ENCODE results near the gene ZNF621.

ZNF621 gene

DNA sequence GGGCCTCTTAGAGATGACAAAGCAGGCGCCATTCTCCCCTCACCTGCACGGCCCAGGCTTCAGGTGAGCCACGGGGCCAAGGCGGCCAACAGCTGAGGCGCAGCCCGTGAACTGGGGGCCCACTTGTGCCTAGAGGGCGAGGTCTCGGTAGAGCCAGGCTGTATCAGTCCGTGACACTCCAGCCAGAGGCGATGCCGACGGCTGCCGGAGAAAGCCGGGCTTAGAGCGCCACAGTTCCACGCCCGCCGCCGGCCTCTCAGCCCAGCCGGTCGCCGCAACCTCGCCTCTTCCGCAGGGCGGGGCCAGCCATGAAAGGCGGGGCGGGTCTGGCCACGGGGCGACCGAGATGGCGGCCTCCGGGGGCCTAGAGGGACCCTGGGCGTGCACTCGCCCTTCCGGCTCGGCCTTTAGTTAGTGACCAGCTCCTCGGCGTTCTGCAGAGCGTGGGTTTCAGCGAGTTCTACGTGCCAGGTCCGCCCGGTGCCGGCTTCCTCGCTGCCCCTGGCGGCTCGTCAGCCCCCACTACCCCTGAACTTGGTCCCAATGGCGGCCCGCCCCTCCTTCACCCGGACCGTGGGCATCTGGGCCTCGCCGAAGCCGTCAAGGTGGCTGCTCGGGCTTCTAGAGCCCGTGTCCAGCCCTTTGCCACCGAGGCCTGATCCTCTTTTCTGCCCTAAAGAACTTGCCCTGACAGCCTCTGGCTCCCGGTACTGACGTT lies at the start of gene ZNF621:
ZNF621 (plus strand) TSS at position 393 of the 718 bp plus-strand sequence. CDS start 881 bp downstream, outside the sequence.
- DNase-seq (ENCODE audit: low read depth) = peak; percentile 83

DNA sequence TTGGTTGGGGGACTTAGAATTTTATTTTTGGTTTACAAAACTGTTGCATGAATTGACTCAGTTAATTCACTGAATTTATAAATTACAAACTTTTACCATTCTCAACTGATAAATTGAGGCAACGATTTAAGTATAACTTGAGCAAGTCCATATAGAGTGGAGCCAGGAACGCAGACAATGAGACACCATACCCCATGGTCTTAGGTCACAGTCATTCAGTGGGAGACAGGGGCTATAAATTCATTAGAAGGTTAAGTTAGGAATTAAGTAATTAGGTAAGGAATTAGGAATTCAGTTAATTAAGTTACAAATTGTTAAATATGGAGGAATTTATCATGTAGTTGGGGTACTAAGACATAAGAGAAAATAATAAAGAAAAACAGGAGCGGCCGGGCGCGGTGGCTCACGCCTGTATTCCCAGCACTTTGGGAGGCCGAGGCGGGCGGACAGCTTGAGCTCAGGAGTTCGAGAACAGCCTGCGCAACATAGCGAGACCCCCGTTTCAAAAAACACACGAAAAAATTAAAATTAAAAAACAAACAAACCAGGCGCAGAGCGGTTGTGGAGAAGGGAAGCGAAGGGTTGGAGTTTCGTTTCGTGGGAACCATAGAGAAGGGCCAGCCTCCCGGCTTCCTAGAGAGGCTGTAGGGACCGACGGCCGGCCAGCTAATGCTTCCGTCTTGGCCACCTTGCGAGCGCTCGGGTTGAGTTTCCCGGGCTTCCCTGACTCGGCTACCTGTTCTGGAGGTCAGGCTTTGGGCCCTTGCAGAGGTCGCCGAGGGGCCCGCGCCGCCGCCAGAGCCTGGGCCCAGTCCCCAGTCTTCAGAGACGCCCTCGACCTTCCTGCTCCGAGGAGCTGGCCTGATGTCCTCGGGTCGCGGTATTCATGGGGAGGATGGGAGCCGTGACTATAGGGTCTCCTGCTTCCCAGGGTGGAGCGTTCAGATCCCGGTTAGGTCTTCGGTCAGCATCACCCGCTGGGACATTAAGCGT lies 48.0 kb upstream of the ZNF621 start, which contains the start of gene ZNF619:
ZNF619 (plus strand) TSS at position 645 of the 993 bp plus-strand sequence. CDS start 858 bp downstream, outside the sequence.
- DNase-seq (ENCODE audit: low read depth) = peak; percentile 28

DNA sequence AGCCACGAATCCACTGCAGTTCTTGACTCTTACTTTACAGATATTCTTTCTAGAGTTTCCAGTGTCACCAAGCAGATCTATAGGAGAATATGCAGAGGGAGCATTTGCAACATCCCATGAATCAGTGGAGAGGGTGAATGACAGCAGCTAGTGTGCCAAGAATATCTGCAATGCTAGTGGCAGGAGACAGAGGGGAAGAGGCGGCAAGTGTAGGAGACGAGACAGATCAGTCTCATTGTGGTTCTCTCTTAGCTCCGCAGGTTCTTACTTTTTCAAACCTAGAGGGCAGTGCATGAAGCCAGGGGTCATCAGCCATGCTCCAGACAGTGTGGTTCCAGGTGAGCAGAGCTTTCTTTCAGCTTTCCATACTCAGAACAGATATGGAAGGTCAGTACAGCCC lies 47.1 kb upstream of the ZNF621 start:
- no peak for DNase-seq (ENCODE audit: low read depth)

DNA sequence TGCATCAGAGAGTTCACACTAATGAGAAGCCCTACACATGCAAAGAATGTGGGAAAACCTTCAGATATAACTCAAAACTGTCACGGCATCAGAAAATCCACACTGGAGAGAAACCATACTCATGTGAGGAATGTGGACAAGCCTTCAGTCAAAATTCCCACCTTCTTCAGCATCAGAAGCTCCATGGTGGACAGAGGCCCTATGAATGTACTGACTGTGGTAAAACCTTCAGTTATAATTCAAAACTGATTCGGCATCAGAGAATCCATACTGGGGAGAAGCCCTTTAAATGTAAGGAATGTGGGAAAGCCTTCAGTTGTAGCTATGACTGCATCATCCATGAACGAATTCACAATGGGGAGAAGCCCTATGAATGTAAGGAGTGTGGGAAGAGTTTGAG lies 37.6 kb upstream of the ZNF621 start:
- DNase-seq (ENCODE audit: low read depth) = no peak

DNA sequence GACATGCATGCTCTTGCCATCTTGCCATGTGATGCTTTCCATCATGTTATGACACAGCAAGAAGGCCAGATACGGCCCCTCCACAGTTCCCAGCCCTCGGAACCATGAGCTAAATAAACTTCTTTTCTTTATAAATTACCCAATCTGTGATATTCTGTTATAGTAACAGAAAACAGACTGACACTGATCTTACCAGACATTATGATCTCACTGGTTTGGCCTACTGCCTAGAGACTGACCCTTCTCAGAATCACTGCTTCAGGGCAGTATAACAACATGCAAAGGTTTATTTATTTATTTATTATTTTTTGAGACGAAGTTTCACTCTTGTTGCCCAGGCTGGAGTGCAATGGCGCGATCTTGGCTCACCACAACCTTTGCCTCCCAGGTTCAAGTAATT lies 33.8 kb upstream of the ZNF621 start:
- DNase-seq (ENCODE audit: low read depth) = no peak

DNA sequence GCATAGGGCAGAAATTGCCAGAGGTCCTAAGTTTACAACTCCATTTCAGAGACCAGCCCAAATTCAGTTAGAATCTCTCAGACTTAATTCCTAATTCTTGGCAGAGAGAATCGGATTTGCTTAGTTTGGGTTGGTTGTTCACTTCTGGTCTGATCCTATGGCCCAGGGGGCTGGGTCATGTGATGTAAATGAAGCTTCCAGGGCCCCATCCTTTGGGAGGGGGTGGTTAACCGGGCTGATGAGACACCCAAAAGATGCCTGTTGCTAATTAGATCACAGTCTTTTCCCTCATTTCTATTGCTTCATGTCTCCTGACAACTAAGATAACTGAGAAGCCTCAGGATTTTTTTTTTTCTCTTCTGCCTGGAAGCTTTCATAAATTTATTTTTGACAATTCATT lies 30.1 kb upstream of the ZNF621 start:
- no peak for DNase-seq (ENCODE audit: low read depth)

DNA sequence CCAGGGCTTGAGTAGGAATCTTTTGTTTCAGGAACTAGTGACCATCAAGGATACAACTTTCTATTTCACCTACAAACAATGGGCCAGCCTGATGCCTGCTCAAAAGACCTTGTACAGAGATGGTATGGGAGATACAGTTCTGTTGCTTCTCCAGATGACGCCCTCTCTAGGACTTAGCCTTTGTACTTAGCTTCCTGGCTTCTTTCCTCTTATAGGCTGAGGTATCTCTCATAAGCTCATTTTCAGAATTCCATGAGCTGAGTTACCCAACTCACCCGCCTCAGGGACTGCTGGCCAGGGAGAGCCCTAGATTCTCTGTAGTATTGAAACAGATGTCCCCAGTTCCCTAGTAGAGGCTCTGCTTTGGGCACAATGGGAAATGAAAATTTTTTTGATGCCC lies 27.5 kb upstream of the ZNF621 start:
- no peak for DNase-seq (ENCODE audit: low read depth)

DNA sequence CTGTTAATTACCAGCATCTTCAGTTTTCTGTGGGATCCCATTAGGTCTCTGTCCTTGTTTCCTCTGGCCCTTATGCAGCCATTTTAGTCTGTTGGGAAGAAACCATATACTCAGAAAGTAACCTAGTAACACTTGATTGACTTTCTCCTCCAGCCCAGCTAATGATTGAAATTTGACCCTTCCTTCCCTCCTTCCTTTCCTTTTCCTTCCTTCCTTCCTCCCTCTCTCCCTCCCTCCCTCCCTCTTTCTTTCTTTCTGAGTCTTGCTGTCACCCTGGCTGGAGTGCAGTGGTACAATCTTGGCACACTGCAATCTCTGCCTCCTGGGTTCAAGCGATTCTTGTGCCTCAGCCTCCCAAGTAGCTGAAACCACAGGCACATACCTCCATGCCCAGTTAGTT lies 24.8 kb upstream of the ZNF621 start:
- DNase-seq (ENCODE audit: low read depth) = no peak

DNA sequence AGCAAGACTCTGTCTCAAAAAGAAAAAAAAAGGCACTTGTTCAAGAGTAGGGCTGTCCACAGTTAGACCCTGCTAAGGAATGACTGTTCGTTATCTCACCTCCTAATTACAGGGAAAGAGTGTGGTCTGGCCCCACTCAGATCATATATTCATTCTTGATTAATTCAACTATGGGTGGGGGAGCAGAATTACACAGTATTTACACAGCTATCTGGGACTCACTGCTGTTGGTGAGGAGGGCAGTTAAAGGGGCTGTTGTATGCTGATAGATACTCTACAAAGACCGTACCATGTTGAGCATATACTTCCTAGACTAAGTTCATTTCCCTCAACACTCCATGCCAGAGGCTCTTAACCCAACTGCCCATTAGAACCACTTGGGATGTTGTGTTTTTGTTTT lies 22.7 kb upstream of the ZNF621 start:
- DNase-seq (ENCODE audit: low read depth) = no peak

DNA sequence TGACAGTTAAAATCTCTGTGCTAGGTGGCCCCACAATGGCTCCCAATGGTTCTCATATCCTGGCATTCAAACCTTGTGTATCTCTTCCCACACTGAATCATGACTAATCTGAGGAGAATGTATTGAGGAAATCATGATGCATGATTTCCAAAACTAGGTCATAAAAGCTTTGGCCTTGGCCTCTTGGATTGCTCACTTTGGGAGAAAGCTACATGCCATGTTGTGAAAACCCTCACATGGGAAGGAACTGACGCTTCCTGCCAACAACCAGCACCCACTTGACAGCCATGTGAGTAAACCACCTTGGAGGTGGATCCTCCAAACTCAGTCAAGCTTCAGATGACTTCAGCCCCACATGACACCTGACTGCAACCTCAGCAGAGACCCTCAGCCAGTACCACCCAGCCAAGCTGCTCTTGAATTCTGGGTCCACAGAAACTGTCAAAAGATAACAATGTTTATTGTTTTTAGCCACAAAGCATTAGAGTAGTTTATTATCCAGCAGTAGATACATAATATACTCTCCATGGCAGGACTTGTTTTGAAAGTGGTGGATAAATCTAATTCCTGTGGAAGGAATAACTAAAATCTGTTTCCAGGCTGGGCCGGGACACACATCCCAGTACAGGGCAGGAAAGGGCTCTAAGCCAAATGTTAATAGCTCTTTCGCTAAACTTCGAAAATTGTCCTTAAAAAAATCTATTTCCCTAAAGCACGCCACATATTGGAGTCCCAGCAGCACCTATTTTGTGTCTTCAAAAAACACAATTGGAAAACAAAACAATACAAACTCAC lies 19.9 kb upstream of the ZNF621 start:
- DNase-seq (ENCODE audit: low read depth) = no peak

DNA sequence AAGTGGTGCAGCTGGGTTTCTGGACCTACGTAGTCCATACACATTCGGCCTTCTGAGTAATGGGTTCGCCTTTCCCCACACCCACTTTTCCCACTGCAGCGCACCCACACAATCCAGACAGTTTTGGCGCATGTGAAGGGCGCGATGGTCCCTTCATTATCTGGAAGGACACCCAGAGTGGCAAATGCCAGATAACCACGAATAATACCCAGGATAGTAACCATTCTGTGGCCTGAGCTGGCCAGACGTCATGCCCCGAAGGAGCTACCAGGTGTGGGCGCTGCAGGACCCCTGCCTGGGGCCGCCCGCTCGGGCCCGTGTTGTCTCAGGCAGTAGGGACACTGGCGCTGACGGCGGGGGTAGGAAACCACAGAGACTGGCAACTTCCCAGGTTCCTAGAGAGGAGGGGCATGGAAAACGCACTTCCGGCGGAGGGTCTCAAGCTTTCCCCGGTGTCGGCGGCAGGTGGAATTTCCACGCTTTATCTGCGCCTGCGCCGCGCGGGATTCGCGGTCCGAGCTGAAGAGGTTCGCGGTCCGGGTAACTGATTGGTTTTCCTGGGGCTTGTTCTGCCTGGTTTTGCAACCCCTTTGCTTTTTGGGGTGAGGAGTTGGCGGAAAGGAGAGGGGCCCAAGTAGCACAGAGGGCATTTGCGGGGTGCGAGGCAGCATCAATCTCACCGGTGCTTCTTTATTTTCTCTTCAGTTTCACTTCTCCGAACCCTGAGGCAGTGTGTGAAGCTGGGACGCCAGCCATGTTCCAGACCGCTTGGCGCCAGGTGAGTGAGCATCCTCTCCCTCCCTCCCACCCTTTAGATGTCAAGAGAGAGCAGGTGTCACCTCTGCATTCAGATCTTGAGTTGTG lies 18.9 kb upstream of the ZNF621 start, which contains the start of gene ZNF620:
ZNF620 (plus strand) TSS at position 441 of the 864 bp plus-strand sequence; CDS start at position 755, 314 bp downstream.
- DNase-seq (ENCODE audit: low read depth) = peak; percentile 37

DNA sequence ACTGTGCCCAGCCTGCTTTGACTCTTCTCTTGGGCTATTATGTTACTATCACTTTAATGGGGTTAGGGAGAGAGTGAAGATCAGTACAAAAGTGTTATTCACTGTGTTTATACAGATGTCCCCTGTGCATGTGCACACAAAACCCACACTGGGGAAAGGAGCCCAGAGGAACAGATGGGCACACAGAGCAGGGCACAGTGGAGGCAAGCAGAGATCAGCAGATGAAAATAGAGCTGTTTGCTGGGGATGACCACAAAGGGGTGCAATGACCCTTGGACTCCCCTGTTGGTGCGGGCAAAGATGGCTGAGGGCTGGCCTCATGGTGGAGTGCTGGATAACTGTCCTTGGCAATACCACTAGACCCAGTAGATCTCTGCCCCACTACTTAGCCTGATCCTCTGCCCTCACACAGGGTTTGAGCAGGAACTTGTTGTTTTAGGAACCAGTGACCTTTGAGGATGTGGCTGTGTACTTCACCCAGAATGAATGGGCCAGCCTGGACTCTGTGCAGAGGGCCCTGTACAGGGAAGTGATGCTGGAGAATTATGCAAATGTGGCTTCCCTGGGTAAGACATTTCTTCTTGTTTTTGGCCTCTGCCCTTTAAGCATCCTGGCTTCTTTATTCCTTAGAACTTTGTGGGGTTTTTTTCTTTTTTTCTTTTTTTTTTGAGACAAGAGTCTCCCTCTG lies 13.6 kb upstream of the ZNF621 start:
- no peak for DNase-seq (ENCODE audit: low read depth)

DNA sequence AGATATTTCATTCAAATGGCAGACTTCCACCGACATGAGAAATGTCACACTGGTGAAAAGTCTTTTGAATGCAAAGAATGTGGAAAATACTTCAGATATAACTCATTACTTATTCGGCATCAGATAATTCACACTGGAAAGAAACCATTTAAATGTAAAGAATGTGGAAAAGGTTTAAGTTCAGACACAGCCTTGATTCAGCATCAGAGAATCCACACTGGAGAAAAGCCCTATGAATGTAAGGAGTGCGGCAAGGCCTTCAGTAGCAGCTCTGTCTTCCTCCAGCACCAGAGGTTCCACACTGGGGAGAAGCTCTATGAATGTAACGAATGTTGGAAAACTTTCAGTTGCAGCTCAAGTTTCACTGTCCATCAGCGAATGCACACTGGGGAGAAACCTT lies 8.6 kb upstream of the ZNF621 start:
- DNase-seq (ENCODE audit: low read depth) = no peak

DNA sequence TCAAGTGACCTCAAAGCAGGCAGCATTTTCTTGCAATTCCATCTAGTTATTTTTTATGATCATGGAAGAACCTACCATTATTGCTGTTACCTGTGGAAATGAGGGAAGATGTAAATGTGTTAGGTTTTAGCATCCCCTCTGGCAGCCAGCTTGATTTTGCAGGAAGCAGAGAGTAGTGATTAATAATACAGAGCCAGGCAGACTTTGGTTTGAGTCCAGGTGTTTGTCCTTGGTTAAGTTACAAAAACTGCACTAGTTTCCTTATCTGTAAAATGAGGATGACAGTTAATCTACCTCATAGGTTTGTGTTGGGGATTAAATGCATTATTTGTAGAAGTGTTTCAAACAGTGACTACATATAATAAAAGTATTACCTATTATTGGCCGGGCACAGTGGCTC lies 6.7 kb upstream of the ZNF621 start:
- no peak for DNase-seq (ENCODE audit: low read depth)

DNA sequence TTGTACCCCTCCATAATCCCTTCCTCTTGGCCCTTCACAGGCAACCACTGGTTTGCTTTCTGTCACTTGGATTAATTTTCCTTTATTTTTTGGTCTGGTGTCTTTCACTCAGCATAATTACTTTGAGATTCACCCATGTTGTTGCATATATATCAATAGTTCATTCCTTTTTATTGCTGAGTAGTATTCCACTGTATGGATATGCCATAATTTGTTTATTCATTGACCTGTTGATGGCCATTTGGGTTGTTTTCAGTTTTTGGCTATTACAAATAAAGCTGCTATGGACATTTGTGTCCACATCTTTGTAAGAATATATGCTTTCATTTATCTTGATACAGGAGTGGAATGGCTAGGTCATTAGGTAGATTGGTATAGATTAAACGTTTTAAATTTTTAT lies 5.9 kb upstream of the ZNF621 start:
- DNase-seq (ENCODE audit: low read depth) = no peak

DNA sequence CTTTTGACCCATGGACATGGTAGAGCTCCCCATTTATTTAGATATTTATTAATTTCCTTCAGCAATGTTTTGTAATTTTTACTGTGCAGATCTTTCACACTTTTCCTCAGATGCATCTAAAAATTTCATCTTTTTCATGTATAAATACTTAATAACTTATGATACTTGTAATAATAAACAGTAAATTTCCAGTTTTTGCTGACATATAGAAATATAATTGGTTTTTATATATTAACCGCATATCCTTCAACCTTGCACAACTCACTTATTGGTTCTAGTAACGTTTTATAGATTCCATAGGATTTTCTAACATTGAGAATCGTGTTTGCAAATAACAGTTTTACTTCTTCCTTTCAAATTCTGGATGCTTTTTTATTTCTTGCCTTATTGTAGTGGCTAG lies 3.5 kb upstream of the ZNF621 start:
- no peak for DNase-seq (ENCODE audit: low read depth)

DNA sequence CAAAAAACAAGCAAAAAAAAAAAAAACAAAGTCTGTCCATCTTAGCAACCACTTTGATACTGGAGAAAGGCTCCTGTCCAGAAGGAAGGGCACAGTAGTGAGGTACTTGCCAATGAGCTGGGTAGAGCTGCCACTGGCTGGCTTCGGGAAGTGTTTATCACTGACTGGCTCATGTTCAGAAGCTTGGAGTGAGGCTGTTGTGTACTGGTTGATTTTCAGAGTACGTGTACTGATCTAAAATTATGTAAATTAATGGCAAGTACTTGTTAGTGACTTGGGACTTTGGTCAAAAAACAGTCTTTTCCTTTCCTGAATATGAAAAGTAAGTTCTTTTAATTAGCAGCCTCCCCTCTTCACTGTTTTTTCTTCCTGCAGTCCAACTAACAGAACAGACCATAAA lies 979 bp upstream of the ZNF621 start:
- DNase-seq (ENCODE audit: low read depth) = no peak

DNA sequence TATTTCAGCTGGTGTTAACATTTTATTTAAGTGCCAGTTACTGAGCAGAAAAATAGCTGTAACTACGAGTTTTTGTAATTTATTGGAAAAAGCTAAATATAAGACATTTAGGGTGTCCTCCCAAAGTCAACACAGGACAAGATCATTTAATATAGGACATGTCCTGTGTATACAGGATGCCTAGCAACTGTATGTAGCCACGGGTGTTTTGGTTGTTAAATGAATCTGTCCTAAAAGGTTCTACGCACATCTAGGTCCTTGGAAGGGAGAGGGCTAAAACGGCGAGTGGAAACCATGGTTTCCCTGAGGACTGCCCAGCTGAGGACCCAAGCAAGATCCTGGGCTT lies 565 bp upstream of the ZNF621 start:
- DNase-seq (ENCODE audit: low read depth) = no peak

DNA sequence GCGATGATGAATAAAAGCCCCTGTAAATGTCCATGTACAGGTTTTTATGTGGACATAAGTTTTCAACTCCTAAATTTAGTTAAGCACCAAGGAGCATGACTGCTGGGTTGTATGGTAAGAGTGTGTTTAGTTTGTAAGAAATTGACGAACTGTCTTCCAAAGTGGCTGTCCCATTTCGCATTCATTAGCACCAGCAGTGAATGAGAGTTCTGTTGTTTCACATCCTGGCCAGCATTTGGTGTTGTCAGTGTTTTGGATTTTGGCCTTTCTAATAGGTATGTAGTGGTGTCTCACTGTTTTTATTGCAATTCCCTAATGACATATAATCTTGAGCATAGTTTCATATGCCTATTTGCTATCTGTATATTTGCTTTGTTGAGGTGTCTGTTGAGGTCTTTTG lies 3.7 kb downstream of the ZNF621 start:
- no peak for DNase-seq (ENCODE audit: low read depth)

DNA sequence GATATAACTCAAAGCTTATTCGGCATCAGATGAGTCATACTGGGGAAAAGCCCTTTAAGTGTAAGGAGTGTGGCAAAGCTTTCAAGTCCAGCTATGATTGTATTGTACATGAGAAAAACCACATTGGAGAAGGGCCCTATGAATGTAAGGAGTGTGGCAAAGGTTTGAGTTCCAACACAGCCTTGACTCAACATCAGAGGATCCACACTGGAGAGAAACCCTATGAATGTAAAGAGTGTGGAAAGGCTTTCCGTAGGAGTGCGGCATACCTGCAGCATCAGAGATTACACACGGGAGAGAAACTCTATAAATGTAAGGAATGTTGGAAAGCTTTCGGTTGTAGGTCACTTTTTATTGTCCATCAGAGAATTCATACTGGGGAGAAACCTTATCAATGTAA lies 7.5 kb downstream of the ZNF621 start:
- DNase-seq (ENCODE audit: low read depth) = no peak

DNA sequence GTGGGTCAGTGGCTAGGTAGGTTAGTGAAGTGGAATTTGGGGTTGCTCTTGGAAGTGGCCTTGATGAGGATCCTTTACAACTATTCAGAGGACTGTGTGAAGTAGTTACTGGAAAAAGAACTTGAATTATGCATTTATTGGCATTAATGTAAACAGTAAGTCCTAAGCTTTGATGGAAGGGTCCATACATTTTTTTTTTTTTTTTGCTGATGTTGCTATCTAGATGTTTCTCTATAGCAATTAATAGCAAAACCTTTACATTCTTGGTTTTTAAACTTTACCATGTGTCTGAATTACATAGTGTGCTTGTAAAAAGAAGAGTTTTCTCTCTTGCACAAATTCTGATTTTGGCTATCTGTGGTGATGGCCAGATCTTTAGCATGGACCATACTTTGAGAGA lies 9.5 kb downstream of the ZNF621 start:
- DNase-seq (ENCODE audit: low read depth) = no peak
